Endodermal cell (in vitro differentiated cells): ENCODE measurements around the gene NKX2-3. TPM values are rescaled to one million over a fixed set of nuclear protein-coding genes. Genes with fewer than 3 reads are reported as not detected.
A peak's percentile ranks its signal among the peaks of the same experiment; 100 is the strongest.

Experiments
- DNase-seq: peaks from one replicate; pipeline ENCODE4 v3.0.0-alpha.2; 2017
- H3K27ac ChIP-seq: 2 replicates; pipeline ENCODE4 v1.5.1; 2013; ENCODE audit warnings: mild to moderate bottlenecking, low read depth, low read length, moderate library complexity
- H3K27me3 ChIP-seq: 2 replicates; pipeline ENCODE4 v1.6.1; 2013; ENCODE audit warnings: mild to moderate bottlenecking, low read length, moderate library complexity; ENCODE audit not compliant: insufficient read depth, control insufficient read depth, poor library complexity, severe bottlenecking
- H3K36me3 ChIP-seq: 2 replicates; pipeline ENCODE4 v1.7.0; 2013; ENCODE audit warnings: mild to moderate bottlenecking, low read length, moderate library complexity; ENCODE audit not compliant: control insufficient read depth, insufficient read depth
- H3K4me1 ChIP-seq: one replicate; pipeline ENCODE4 v1.7.0; 2013; ENCODE audit warnings: low read length; ENCODE audit not compliant: control insufficient read depth, insufficient read depth
- H3K4me3 ChIP-seq: 2 replicates; pipeline ENCODE4 v1.5.1; 2013; ENCODE audit warnings: mild to moderate bottlenecking, low read length, moderate library complexity
- H3K9ac ChIP-seq: 2 replicates; pipeline ENCODE4 v1.6.1; 2013; ENCODE audit warnings: mild to moderate bottlenecking, low read length, moderate library complexity; ENCODE audit not compliant: poor library complexity, severe bottlenecking; ENCODE audit errors: extremely low read depth
- H3K9me3 ChIP-seq: 2 replicates; pipeline ENCODE4 v1.6.1; 2013; ENCODE audit warnings: mild to moderate bottlenecking, low read length, moderate library complexity; ENCODE audit not compliant: control insufficient read depth
- H3K27ac Mint-ChIP-seq: 2 replicates; pipeline ENCODE4 v1.8.0; 2020; ENCODE audit warnings: mixed read lengths
- H3K27me3 Mint-ChIP-seq: 2 replicates; pipeline ENCODE4 v1.8.0; 2021; ENCODE audit warnings: mild to moderate bottlenecking, mixed read lengths; ENCODE audit not compliant: insufficient read depth
- H3K36me3 Mint-ChIP-seq: 2 replicates; pipeline ENCODE4 v1.8.0; 2020; ENCODE audit warnings: low read depth, mixed read lengths
- H3K4me1 Mint-ChIP-seq: 2 replicates; pipeline ENCODE4 v1.8.0; 2020; ENCODE audit warnings: mixed read lengths
- H3K4me3 Mint-ChIP-seq: 2 replicates; pipeline ENCODE4 v1.8.0; 2020; ENCODE audit warnings: mild to moderate bottlenecking, moderate library complexity, mixed read lengths
- H3K9me3 Mint-ChIP-seq: 2 replicates; pipeline ENCODE4 v1.8.0; 2020; ENCODE audit warnings: mild to moderate bottlenecking, mixed read lengths
- CTCF ChIP-seq: fragments of 200-600 bp; sonication (generic); conservative IDR thresholded peaks from 2 replicates; pipeline ENCODE4 v1.5.0; 2021; ENCODE audit warnings: antibody characterized with exemption, mild to moderate bottlenecking
- WGBS, 2 experiments: methylation state at CpG; one replicate each; pipeline versions ENCODE4 v1.1.5 to v1.1.7; 2013; ENCODE audit warnings: missing lambda C conversion rate in 2 of 2, mixed read lengths in 1 of 2; ENCODE audit not compliant: insufficient coverage in 1 of 2, insufficient read length in 1 of 2; 5-methylcytosine and 5-hydroxymethylcytosine counted together
- total RNA-seq, 2 donors: library from RNA; stranded (reverse); fragmentation: NEBNext Ultra II Directional in 1 of 2; extraction: Animal tissue kit (Norgen Biotek cat#: 25700) in 1 of 2; gene quantifications; 2 replicates in 1 of 2; 3 replicates in 1 of 2; pipeline ENCODE4 v1.2.1, GENCODE V29; 2021

NKX2-3 gene
- total RNA-seq, 2 donors from 2014 or later: not detected

GRCh38 chr10:99522470-99523250 lies 10.1 kb upstream of the NKX2-3 start:
- peak overlapping the region; percentile 80 for H3K4me3 ChIP-seq
- no peak overlapping the region for H3K9ac ChIP-seq
- H3K36me3 ChIP-seq: no peaks in the 10 kb centered on the region
- Mint-ChIP-seq H3K4me3 (peak overlapping the region; percentile 57), H3K27me3 (peaks cover 96% of the 10 kb centered on the region), H3K27ac (peak overlapping the region; percentile 85), H3K9me3 (no peaks in the 10 kb centered on the region), H3K36me3 (no peaks in the 10 kb centered on the region), H3K4me1 (peaks cover 53% of the 10 kb centered on the region)
- no peaks in the 10 kb centered on the region for H3K9me3 ChIP-seq
- H3K4me1 ChIP-seq: peaks cover 21% of the 10 kb centered on the region
- peak; percentile 79 for TF ChIP-seq CTCF
- WGBS, 2 experiments: 1 to 2% methylated on average over 27 to 35 of the region's 35 CpGs
- peaks cover 100% of the 10 kb centered on the region for H3K27me3 ChIP-seq
- peak; percentile 95 for DNase-seq
- no peak overlapping the region for H3K27ac ChIP-seq

GRCh38 chr10:99523251-99523773 lies 9.4 kb upstream of the NKX2-3 start:
- Mint-ChIP-seq H3K4me1 (peaks cover 60% of the 10 kb centered on the region), H3K27ac (peak overlapping the region; percentile 85), H3K4me3 (peak overlapping the region; percentile 57), H3K9me3 (no peaks in the 10 kb centered on the region), H3K27me3 (peaks cover 96% of the 10 kb centered on the region), H3K36me3 (no peaks in the 10 kb centered on the region)
- H3K9me3 ChIP-seq: no peaks in the 10 kb centered on the region
- H3K27me3 ChIP-seq: peaks cover 100% of the 10 kb centered on the region
- peak; percentile 91 for DNase-seq
- H3K9ac ChIP-seq: peak overlapping the region; percentile 22
- peaks cover 25% of the 10 kb centered on the region for H3K4me1 ChIP-seq
- H3K36me3 ChIP-seq: no peaks in the 10 kb centered on the region
- H3K4me3 ChIP-seq: peak overlapping the region; percentile 80
- 0 to 1% methylated on average over 17 to 25 of the region's 25 CpGs for WGBS, 2 experiments
- H3K27ac ChIP-seq: no peak overlapping the region
- TF ChIP-seq CTCF: no peak

GRCh38 chr10:99524050-99524666 lies 8.6 kb upstream of the NKX2-3 start:
- peaks cover 59% of the 10 kb centered on the region for H3K4me1 Mint-ChIP-seq
- H3K36me3 Mint-ChIP-seq: no peaks in the 10 kb centered on the region
- H3K27ac ChIP-seq: no peak overlapping the region
- WGBS, 2 experiments: 4 to 11% methylated on average over 5 to 9 of the region's 10 CpGs
- H3K36me3 ChIP-seq: no peaks in the 10 kb centered on the region
- H3K4me1 ChIP-seq: peaks cover 24% of the 10 kb centered on the region
- H3K9me3 Mint-ChIP-seq: no peaks in the 10 kb centered on the region
- peaks cover 97% of the 10 kb centered on the region for H3K27me3 Mint-ChIP-seq
- peaks cover 100% of the 10 kb centered on the region for H3K27me3 ChIP-seq
- H3K9ac ChIP-seq: no peak overlapping the region
- H3K4me3 ChIP-seq: peak overlapping the region; percentile 80
- H3K9me3 ChIP-seq: no peaks in the 10 kb centered on the region
- peak; percentile 74 for DNase-seq
- no peak for TF ChIP-seq CTCF
- no peak overlapping the region for H3K27ac Mint-ChIP-seq
- peak overlapping the region; percentile 57 for H3K4me3 Mint-ChIP-seq
